LNCaP clone FGC (cell line): ENCODE data around the gene IQCF5.
"Not testable (repeated sequence)": the region's sequence is repeated elsewhere in the genome, so short reads cannot be mapped to it uniquely, and the experiment has no call there.

ENCODE experiments used
- DNase-seq: peaks from one replicate; pipeline ENCODE4 v3.0.0-alpha.2; 2011; ENCODE audit warnings: low read depth
- H3K4me3 ChIP-seq: 2 replicates; pipeline ENCODE4 v1.5.1; 2011; ENCODE audit warnings: mild to moderate bottlenecking, low read depth, low read length, control low read depth
- TF ChIP-seq, protein P1 (sequence below): IDR thresholded peaks from 2 replicates; pipeline ENCODE4 v1.5.1; 2012; ENCODE audit warnings: mild to moderate bottlenecking; ENCODE audit not compliant: control insufficient read depth, insufficient read depth; ENCODE audit errors: extremely low read depth

IQCF5 gene

GRCh38 chr3:51875501-51875900, at the start of gene IQCF5:
TSS of gene IQCF5 (minus strand) at chr3:51875601. CDS start at chr3:51875531, 70 bp downstream.
- TF ChIP-seq, protein P1, sequence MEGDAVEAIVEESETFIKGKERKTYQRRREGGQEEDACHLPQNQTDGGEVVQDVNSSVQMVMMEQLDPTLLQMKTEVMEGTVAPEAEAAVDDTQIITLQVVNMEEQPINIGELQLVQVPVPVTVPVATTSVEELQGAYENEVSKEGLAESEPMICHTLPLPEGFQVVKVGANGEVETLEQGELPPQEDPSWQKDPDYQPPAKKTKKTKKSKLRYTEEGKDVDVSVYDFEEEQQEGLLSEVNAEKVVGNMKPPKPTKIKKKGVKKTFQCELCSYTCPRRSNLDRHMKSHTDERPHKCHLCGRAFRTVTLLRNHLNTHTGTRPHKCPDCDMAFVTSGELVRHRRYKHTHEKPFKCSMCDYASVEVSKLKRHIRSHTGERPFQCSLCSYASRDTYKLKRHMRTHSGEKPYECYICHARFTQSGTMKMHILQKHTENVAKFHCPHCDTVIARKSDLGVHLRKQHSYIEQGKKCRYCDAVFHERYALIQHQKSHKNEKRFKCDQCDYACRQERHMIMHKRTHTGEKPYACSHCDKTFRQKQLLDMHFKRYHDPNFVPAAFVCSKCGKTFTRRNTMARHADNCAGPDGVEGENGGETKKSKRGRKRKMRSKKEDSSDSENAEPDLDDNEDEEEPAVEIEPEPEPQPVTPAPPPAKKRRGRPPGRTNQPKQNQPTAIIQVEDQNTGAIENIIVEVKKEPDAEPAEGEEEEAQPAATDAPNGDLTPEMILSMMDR: no peak
- DNase-seq: no peak
- H3K4me3 ChIP-seq: no peak within 1 kb of the TSS

GRCh38 chr3:51921081-51921578, 45.7 kb upstream of the IQCF5 start:
- TF ChIP-seq, protein P1: no peak
- no peak for DNase-seq
- no peak overlapping the region for H3K4me3 ChIP-seq

DNA sequence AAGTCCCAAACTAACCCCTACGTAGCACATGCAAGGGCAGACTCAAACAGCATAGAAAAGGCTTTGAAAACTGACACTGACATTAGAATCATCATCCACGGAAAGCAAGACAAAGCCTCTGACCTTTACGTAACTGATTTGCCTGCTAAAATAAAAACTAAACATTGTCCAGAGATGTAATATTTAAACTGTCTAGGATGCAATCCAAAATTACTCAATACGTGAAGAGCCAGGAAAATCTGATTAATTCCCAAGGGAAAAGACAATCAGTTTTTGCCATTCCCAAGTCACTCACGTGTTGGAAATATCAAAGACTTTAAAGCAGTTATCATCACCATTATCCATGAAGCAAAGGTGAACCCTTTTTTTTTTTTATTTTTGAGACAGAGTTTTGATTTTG, 41.0 kb upstream of the IQCF5 start:
- no peak overlapping the region for H3K4me3 ChIP-seq
- DNase-seq: no peak
- TF ChIP-seq, protein P1: no peak

DNA sequence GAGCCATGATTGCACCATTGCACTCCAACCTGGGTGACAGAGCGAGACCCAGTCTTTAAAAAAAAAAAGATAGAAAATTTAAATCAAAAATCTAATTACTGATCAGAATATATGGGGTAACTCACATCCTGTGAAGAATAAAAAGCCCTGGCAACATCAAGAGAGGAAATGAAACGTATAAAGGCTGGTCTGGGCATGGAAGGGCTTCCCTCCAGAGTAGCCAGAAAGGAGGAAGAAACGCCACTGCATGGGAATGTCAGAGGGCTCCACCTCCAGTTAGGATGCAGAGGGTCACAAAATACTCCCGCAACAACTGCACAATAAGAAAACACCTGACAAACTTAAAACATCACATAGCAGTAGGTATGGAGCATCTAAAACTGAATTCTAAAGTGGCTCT, 32.6 kb upstream of the IQCF5 start:
- TF ChIP-seq, protein P1: no peak
- no peak overlapping the region for H3K4me3 ChIP-seq
- no peak for DNase-seq

- H3K4me3 ChIP-seq: no peak overlapping the region
- TF ChIP-seq, protein P1: no peak
- no peak for DNase-seq
These were observed 28.8 kb upstream of the IQCF5 start for GRCh38 chr3:51904034-51904823.

DNA sequence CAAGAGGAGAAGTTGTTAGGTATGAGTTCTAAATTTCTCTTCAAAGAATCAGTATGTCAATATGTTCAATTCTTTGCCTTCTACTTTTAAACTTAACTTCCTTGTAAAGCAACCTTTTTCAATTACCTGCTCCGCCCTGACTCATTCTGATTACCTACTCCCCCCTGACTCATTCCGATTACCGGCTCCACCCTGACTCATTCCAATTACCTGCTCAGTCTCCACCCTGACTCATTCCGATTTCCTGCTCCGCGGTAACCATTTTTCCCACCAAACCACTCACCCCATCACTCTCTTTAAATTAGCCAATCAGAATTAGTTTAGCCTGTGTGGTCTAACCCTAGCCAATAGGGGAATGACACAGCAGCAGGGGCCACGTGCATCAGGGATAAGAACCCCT, 27.0 kb upstream of the IQCF5 start:
- not testable (repeated sequence) for H3K4me3 ChIP-seq, DNase-seq

- DNase-seq, H3K4me3 ChIP-seq: not testable (repeated sequence)
These were observed 24.6 kb upstream of the IQCF5 start for GRCh38 chr3:51900043-51900442.

DNA sequence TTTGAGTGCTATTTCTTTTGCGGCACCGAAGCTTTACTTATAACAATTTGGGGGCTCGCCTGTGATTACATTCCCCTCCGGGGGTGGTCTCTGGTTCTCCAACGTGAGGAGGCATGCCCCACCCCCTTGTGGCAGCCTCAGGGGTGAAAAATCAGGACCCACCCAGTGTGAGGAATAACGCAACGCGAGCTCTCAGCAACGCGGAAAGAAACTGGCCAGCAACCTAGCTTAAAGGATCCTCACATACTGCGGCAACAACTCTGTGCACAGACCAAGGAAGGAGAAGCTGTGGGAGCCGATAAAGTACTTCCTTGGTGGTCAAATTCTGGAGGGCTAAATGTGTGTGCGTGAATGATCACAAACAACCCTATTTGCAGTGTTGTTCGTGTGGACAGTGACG, 22.0 kb upstream of the IQCF5 start:
- TF ChIP-seq, protein P1: no peak
- DNase-seq: no peak
- no peak overlapping the region for H3K4me3 ChIP-seq
